ENCODE results near the gene ACVR2A.

Gene ACVR2A

DNA sequence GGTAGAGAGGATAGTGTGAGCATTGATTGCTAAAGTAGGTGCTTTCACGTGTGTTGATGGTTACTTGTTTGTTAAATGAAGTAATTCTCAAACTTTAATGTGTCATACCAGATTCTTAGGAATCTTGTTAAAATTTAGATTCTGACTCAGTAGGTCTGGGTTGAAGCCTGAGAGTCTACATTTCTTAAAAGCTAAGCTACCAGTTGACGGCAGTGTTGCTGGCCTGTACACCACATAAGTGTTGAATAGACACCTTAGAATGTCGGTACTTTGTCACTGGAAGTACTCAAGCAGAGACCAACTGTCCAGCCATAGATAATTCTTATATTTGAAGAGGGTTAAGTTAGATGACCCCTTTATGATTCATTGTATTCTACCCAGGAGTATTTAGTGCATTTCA is 79.8 kb downstream of the ACVR2A start:
- Histone ChIP-seq H4K20me1 (ENCODE audit: insufficient read depth, low read length) (no peaks in the 10 kb centered on the region), H3K27me3 (replicated peaks; ENCODE audit: insufficient read depth, low read length) (no peaks in the 10 kb centered on the region), H3K4me3 (ENCODE audit: low read length) (no peak overlapping the region), H3K4me1 (ENCODE audit: low read length) (no peaks in the 10 kb centered on the region), H3K4me2 (ENCODE audit: low read depth, low read length) (no peak overlapping the region), H3K9ac (ENCODE audit: low read length) (no peak overlapping the region), H2AFZ (ENCODE audit: low read length) (no peak overlapping the region), H3K9me3 (replicated peaks; ENCODE audit: insufficient read depth, low read length) (no peaks in the 10 kb centered on the region), H3K36me3 (replicated peaks; ENCODE audit: insufficient read depth, low read length) (no peaks in the 10 kb centered on the region), H3K27ac (ENCODE audit: low read length) (no peak overlapping the region), H3F3A (ENCODE audit: insufficient read depth, low read length) (no peaks in the 10 kb centered on the region), H3K79me2 (ENCODE audit: low read length) (no peaks in the 10 kb centered on the region), H3K9me2 (replicated peaks; ENCODE audit: insufficient read depth, low read length) (no peaks in the 10 kb centered on the region)
- TF ChIP-seq EZH2phosphoT487 (IDR thresholded peaks at IDR 0.05; ENCODE audit: low read length) (no peak), CTCF (IDR thresholded peaks at IDR 0.05; ENCODE audit: low read length) (no peak), EZH2 (optimal IDR thresholded peaks at IDR 0.05; ENCODE audit: low read depth, low read length) (no peak)
- DNase-seq: no peak

GRCh38 chr2:147925886-147926285 is 81.1 kb downstream of the ACVR2A start:
- no peaks in the 10 kb centered on the region for H3K9me2 ChIP-seq (replicated peaks; ENCODE audit: insufficient read depth, low read length)
- no peak overlapping the region for H3K4me2 ChIP-seq (ENCODE audit: low read depth, low read length)
- TF ChIP-seq EZH2 (optimal IDR thresholded peaks at IDR 0.05; ENCODE audit: low read depth, low read length) (no peak), EZH2phosphoT487 (IDR thresholded peaks at IDR 0.05; ENCODE audit: low read length) (no peak), CTCF (IDR thresholded peaks at IDR 0.05; ENCODE audit: low read length) (no peak)
- no peaks in the 10 kb centered on the region for H3K27me3 ChIP-seq (replicated peaks; ENCODE audit: insufficient read depth, low read length)
- H3K9me3 ChIP-seq (replicated peaks; ENCODE audit: insufficient read depth, low read length): no peaks in the 10 kb centered on the region
- no peaks in the 10 kb centered on the region for H3K4me1 ChIP-seq (ENCODE audit: low read length)
- H3K9ac ChIP-seq (ENCODE audit: low read length): no peak overlapping the region
- no peak for DNase-seq
- no peak overlapping the region for H3K4me3 ChIP-seq (ENCODE audit: low read length)
- H3F3A ChIP-seq (ENCODE audit: insufficient read depth, low read length): no peaks in the 10 kb centered on the region
- H3K27ac ChIP-seq (ENCODE audit: low read length): no peak overlapping the region
- no peak overlapping the region for H2AFZ ChIP-seq (ENCODE audit: low read length)
- no peaks in the 10 kb centered on the region for H3K79me2 ChIP-seq (ENCODE audit: low read length)
- no peaks in the 10 kb centered on the region for H3K36me3 ChIP-seq (replicated peaks; ENCODE audit: insufficient read depth, low read length)
- H4K20me1 ChIP-seq (ENCODE audit: insufficient read depth, low read length): no peaks in the 10 kb centered on the region

GRCh38 chr2:147927053-147927588 is 82.3 kb downstream of the ACVR2A start:
- Histone ChIP-seq H3F3A (ENCODE audit: insufficient read depth, low read length) (no peaks in the 10 kb centered on the region), H3K9me3 (replicated peaks; ENCODE audit: insufficient read depth, low read length) (no peaks in the 10 kb centered on the region), H3K4me2 (ENCODE audit: low read depth, low read length) (no peak overlapping the region), H3K79me2 (ENCODE audit: low read length) (no peaks in the 10 kb centered on the region), H3K4me3 (ENCODE audit: low read length) (no peak overlapping the region), H4K20me1 (ENCODE audit: insufficient read depth, low read length) (no peaks in the 10 kb centered on the region), H2AFZ (ENCODE audit: low read length) (no peak overlapping the region), H3K9ac (ENCODE audit: low read length) (no peak overlapping the region), H3K9me2 (replicated peaks; ENCODE audit: insufficient read depth, low read length) (no peaks in the 10 kb centered on the region), H3K27me3 (replicated peaks; ENCODE audit: insufficient read depth, low read length) (no peaks in the 10 kb centered on the region), H3K4me1 (ENCODE audit: low read length) (no peaks in the 10 kb centered on the region), H3K27ac (ENCODE audit: low read length) (no peak overlapping the region), H3K36me3 (replicated peaks; ENCODE audit: insufficient read depth, low read length) (no peaks in the 10 kb centered on the region)
- no peak for TF ChIP-seq CTCF (IDR thresholded peaks at IDR 0.05; ENCODE audit: low read length)
- TF ChIP-seq EZH2phosphoT487 (IDR thresholded peaks at IDR 0.05; ENCODE audit: low read length): no peak
- no peak for TF ChIP-seq EZH2 (optimal IDR thresholded peaks at IDR 0.05; ENCODE audit: low read depth, low read length)
- no peak for DNase-seq
